K562 (cell line): ENCODE results near the gene HBEGF.

Source experiments
- ARID4B ChIP-seq: sonication (generic); formaldehyde crosslinking; IDR thresholded peaks from 2 replicates; pipeline ENCODE4 v1.8.0; 2022; ENCODE audit warnings: mild to moderate bottlenecking, missing genetic modification reagents
- CLOCK ChIP-seq: fragments of 250-450 bp; sonication (Bioruptor Pico); IDR thresholded peaks from 2 replicates; pipeline ENCODE4 v1.4.0; 2020; ENCODE audit warnings: mild to moderate bottlenecking, moderate library complexity, borderline replicate concordance
- CTCF ChIP-seq, 3 experiments: IDR thresholded peaks in 2 of 3; conservative IDR thresholded peaks in 1 of 3; 2 replicates each; pipeline ENCODE4 v1.5.1; 2011 to 2012; ENCODE audit warnings: low read length in 3 of 3, mild to moderate bottlenecking in 3 of 3, control low read depth in 2 of 3, improper control_type of control experiment in 1 of 3, inconsistent platforms in 1 of 3, low read depth in 1 of 3, mixed read lengths in 1 of 3, moderate library complexity in 1 of 3; ENCODE audit not compliant: insufficient read depth in 2 of 3
- FOXJ3 ChIP-seq: sonication (generic); formaldehyde crosslinking; IDR thresholded peaks from 2 replicates; pipeline ENCODE4 v1.4.0; 2020; ENCODE audit warnings: mild to moderate bottlenecking, missing genetic modification reagents
- RBM22 ChIP-seq: fragments of 200-400 bp; formaldehyde crosslinking; IDR thresholded peaks from 2 replicates; pipeline ENCODE4 v1.6.1; 2018; ENCODE audit warnings: low read length, low read depth; ENCODE audit not compliant: poor library complexity, severe bottlenecking
- RFX5 ChIP-seq: IDR thresholded peaks from 2 replicates; pipeline ENCODE4 v1.6.1; 2011; ENCODE audit warnings: low read depth, mild to moderate bottlenecking, improper control_type of control experiment, low read length
- TEAD2 ChIP-seq: fragments of 450-650 bp; IDR thresholded peaks from 2 replicates; pipeline ENCODE4 v1.6.1; 2016; ENCODE audit warnings: missing genetic modification characterization, control low read depth, missing compliant biosample characterization
- TSHZ1 ChIP-seq: fragments of 250-450 bp; sonication (Bioruptor Pico); IDR thresholded peaks from 2 replicates; pipeline ENCODE4 v1.4.0; 2020; ENCODE audit warnings: mild to moderate bottlenecking, moderate library complexity
- ZNF280B ChIP-seq: fragments of 250-450 bp; sonication (Bioruptor Pico); IDR thresholded peaks from 2 replicates; pipeline ENCODE4 v1.5.1; 2021; ENCODE audit warnings: mild to moderate bottlenecking
- ZNF830 ChIP-seq: fragments of 250-450 bp; sonication (Bioruptor Pico); IDR thresholded peaks from 2 replicates; pipeline ENCODE4 v1.5.0; 2021; ENCODE audit warnings: mild to moderate bottlenecking

- no peak for TF ChIP-seq ARID4B (CRISPR knock-in tag)
- TF ChIP-seq FOXJ3 (CRISPR knock-in tag): no peak
- no peak for TF ChIP-seq TEAD2 (tag)
- no peak for TF ChIP-seq TSHZ1 (CRISPR knock-in tag)
- no peak for TF ChIP-seq CTCF (IDR thresholded peaks at IDR 0.05 in 2 of 3, conservative IDR thresholded peaks at IDR 0.05 in 1 of 3; ENCODE audit: insufficient read depth in 2 of 3, low read depth in 1 of 3, low read length in 3 of 3)
- TF ChIP-seq RFX5: no peak
- TF ChIP-seq ZNF830 (CRISPR knock-in tag): no peak
- TF ChIP-seq CLOCK (CRISPR knock-in tag): no peak
- no peak for TF ChIP-seq RBM22
- TF ChIP-seq ZNF280B (CRISPR knock-in tag): no peak
Measured at GRCh38 chr5:140301136-140301535, 45.3 kb downstream of the HBEGF start.
